OCI-LY1 (cell line): ENCODE data around the gene LILRA5.

ENCODE experiments used
- H2AFZ ChIP-seq: fragments of 200-600 bp; sonication (generic), shearing (Covaris generic); 2 replicates; pipeline ENCODE4 v1.6.0; 2014; ENCODE audit warnings: antibody characterized with exemption, mild to moderate bottlenecking, low read length
- H3F3A ChIP-seq: fragments of 200-600 bp; sonication (generic), shearing (Covaris generic); 2 replicates; pipeline ENCODE4 v1.6.0; 2014; ENCODE audit warnings: mild to moderate bottlenecking, antibody characterized with exemption, low read length, moderate library complexity; ENCODE audit not compliant: insufficient read depth
- H3K27ac ChIP-seq: fragments of 200-600 bp; sonication (generic); 2 replicates; pipeline ENCODE4 v1.5.1; 2014; ENCODE audit warnings: low read length, mixed run types, mild to moderate bottlenecking, low read depth; ENCODE audit not compliant: poor library complexity, severe bottlenecking
- H3K27me3 ChIP-seq: fragments of 200-600 bp; sonication (generic); 2 replicates; pipeline ENCODE4 v1.6.0; 2014; ENCODE audit warnings: antibody characterized with exemption, mild to moderate bottlenecking, low read length, moderate library complexity; ENCODE audit not compliant: insufficient read depth
- H3K36me3 ChIP-seq: fragments of 200-600 bp; sonication (generic); 2 replicates; pipeline ENCODE4 v1.6.1; 2014; ENCODE audit warnings: mild to moderate bottlenecking, antibody characterized with exemption, low read length, moderate library complexity, mixed read lengths; ENCODE audit not compliant: insufficient read depth
- H3K4me1 ChIP-seq: fragments of 200-600 bp; sonication (generic); 2 replicates; pipeline ENCODE4 v1.5.1; 2014; ENCODE audit warnings: mild to moderate bottlenecking, low read length, moderate library complexity; ENCODE audit not compliant: insufficient read depth, severe bottlenecking
- H3K4me2 ChIP-seq: fragments of 200-600 bp; sonication (generic), shearing (Covaris generic); 2 replicates; pipeline ENCODE4 v1.6.1; 2014; ENCODE audit warnings: low read length
- H3K4me3 ChIP-seq: fragments of 200-600 bp; sonication (generic); 2 replicates; pipeline ENCODE4 v1.5.1; 2014; ENCODE audit warnings: low read length, low read depth, mild to moderate bottlenecking, mixed read lengths; ENCODE audit not compliant: poor library complexity, severe bottlenecking
- H3K79me2 ChIP-seq: fragments of 200-600 bp; shearing (Covaris generic); 2 replicates; pipeline ENCODE4 v1.6.1; 2016; ENCODE audit warnings: mixed run types, low read length, mixed read lengths; ENCODE audit not compliant: insufficient read depth
- H3K9ac ChIP-seq: fragments of 200-600 bp; sonication (generic), shearing (Covaris generic); 2 replicates; pipeline ENCODE4 v1.6.1; 2014; ENCODE audit warnings: mild to moderate bottlenecking, low read length, mixed read lengths
- H3K9me2 ChIP-seq: fragments of 200-600 bp; sonication (generic), shearing (Covaris generic); 2 replicates; pipeline ENCODE4 v1.6.1; 2014; ENCODE audit warnings: low read depth, mild to moderate bottlenecking, low read length, mixed read lengths
- H3K9me3 ChIP-seq: fragments of 200-600 bp; shearing (Covaris generic); 2 replicates; pipeline ENCODE4 v1.6.1; 2014; ENCODE audit warnings: low read length, mixed read lengths
- H4K20me1 ChIP-seq: fragments of 200-600 bp; sonication (generic), shearing (Covaris generic); 2 replicates; pipeline ENCODE4 v1.6.0; 2016; ENCODE audit warnings: mild to moderate bottlenecking, low read length; ENCODE audit not compliant: insufficient read depth
- EZH2 ChIP-seq: fragments of 200-600 bp; sonication (generic), shearing (Covaris generic); IDR thresholded peaks from 2 replicates; pipeline ENCODE4 v1.8.0; 2017; ENCODE audit warnings: borderline replicate concordance, mixed run types, mild to moderate bottlenecking, antibody characterized with exemption, low read length, moderate library complexity, mixed read lengths
- TF ChIP-seq, protein P1 (sequence below): fragments of 200-600 bp; sonication (generic), shearing (Covaris generic); IDR thresholded peaks from 2 replicates; pipeline ENCODE4 v1.5.1; 2017; ENCODE audit warnings: mild to moderate bottlenecking, antibody characterized with exemption, low read length, moderate library complexity, mixed read lengths

LILRA5 gene

DNA sequence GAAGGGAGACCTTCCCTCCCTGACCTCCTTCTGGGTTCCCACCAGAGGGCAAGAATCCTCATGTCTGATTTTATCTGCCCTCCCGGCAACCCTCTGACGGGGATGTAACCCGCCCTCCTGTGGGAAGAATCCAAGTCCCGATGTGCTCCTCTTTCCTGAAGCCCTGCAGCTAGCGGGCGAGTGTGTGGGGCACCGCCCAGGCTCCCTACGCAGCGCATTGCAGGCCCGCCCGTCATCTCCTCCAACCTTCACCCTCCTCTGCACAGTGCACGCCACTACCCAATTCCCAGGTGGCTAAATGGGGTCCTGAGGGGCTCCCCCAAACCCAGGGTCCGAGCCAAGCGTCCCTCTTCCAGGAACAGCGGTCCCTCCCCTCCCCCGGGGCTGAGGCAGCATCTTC lies 44.4 kb upstream of the LILRA5 start:
- Histone ChIP-seq H3K36me3 (no peaks in the 10 kb centered on the region), H3K9me3 (no peaks in the 10 kb centered on the region), H3K79me2 (no peaks in the 10 kb centered on the region), H3K27me3 (no peaks in the 10 kb centered on the region), H3K4me2 (no peak overlapping the region), H3F3A (no peaks in the 10 kb centered on the region), H3K9me2 (no peaks in the 10 kb centered on the region), H3K4me3 (no peak overlapping the region), H2AFZ (no peak overlapping the region), H4K20me1 (no peaks in the 10 kb centered on the region), H3K9ac (no peak overlapping the region), H3K27ac (no peak overlapping the region), H3K4me1 (peaks cover 11% of the 10 kb centered on the region)
- TF ChIP-seq, protein P1, sequence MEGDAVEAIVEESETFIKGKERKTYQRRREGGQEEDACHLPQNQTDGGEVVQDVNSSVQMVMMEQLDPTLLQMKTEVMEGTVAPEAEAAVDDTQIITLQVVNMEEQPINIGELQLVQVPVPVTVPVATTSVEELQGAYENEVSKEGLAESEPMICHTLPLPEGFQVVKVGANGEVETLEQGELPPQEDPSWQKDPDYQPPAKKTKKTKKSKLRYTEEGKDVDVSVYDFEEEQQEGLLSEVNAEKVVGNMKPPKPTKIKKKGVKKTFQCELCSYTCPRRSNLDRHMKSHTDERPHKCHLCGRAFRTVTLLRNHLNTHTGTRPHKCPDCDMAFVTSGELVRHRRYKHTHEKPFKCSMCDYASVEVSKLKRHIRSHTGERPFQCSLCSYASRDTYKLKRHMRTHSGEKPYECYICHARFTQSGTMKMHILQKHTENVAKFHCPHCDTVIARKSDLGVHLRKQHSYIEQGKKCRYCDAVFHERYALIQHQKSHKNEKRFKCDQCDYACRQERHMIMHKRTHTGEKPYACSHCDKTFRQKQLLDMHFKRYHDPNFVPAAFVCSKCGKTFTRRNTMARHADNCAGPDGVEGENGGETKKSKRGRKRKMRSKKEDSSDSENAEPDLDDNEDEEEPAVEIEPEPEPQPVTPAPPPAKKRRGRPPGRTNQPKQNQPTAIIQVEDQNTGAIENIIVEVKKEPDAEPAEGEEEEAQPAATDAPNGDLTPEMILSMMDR = no peak
- no peak for TF ChIP-seq EZH2

- Histone ChIP-seq H3F3A (no peaks in the 10 kb centered on the region), H3K79me2 (no peaks in the 10 kb centered on the region), H3K9me2 (no peaks in the 10 kb centered on the region), H3K4me1 (peaks cover 18% of the 10 kb centered on the region), H3K27me3 (no peaks in the 10 kb centered on the region), H4K20me1 (no peaks in the 10 kb centered on the region), H3K36me3 (no peaks in the 10 kb centered on the region), H3K9ac (no peak overlapping the region), H3K4me3 (no peak overlapping the region), H3K9me3 (no peaks in the 10 kb centered on the region), H3K27ac (no peak overlapping the region), H2AFZ (no peak overlapping the region), H3K4me2 (no peak overlapping the region)
- TF ChIP-seq, protein P1 = no peak
- TF ChIP-seq EZH2 = no peak
Measured at GRCh38 chr19:54356444-54357056, 43.6 kb upstream of the LILRA5 start.

- Histone ChIP-seq H2AFZ (no peak overlapping the region), H3K79me2 (no peaks in the 10 kb centered on the region), H3K4me2 (no peak overlapping the region), H3K9ac (no peak overlapping the region), H4K20me1 (no peaks in the 10 kb centered on the region), H3K36me3 (no peaks in the 10 kb centered on the region), H3K4me1 (peaks cover 18% of the 10 kb centered on the region), H3F3A (no peaks in the 10 kb centered on the region), H3K9me2 (no peaks in the 10 kb centered on the region), H3K4me3 (no peak overlapping the region), H3K27ac (no peak overlapping the region), H3K27me3 (no peaks in the 10 kb centered on the region), H3K9me3 (no peaks in the 10 kb centered on the region)
- no peak for TF ChIP-seq EZH2
- TF ChIP-seq, protein P1 = no peak
Measured at GRCh38 chr19:54355675-54356074, 42.7 kb upstream of the LILRA5 start.
